T-cell (primary cell): ENCODE data around the gene CCN5. TPM values are rescaled to one million over a fixed set of nuclear protein-coding genes. Genes with fewer than 3 reads are reported as not detected.
"Not testable (repeated sequence)": the region's sequence is repeated elsewhere in the genome, so short reads cannot be mapped to it uniquely, and the experiment has no call there.

Experiments used
- ATAC-seq, 4 experiments: fragments of 200-7000 bp in 3 of 4; fragments of 150-1000 bp in 1 of 4; cut with Tn5 transposase; replicated peaks in 1 of 4; 1 replicate in 3 of 4; 2 replicates in 1 of 4; pipeline ENCODE4 v1.10.0; 2021; ENCODE audit warnings: moderate library complexity in 3 of 4, mild to moderate bottlenecking in 2 of 4, moderate number of reproducible peaks in 1 of 4
- CTCF ChIA-PET, 2 donors: fragments of 300-600 bp; sonication (Branson Sonifier 250); formaldehyde crosslinking; loops; one replicate each; lab custom pipeline; 2022; ENCODE audit warnings: antibody characterized with exemption in 2 of 2; lab: Charles Lee
- POLR2A ChIA-PET, 2 donors: fragments of 300-600 bp; sonication (Branson Sonifier 250); formaldehyde crosslinking; loops; one replicate each; lab custom pipeline; 2022; ENCODE audit warnings: antibody characterized with exemption in 2 of 2; lab: Charles Lee
- DNase-seq, 35 experiments: peaks; one replicate each; pipeline versions ENCODE4 v3.0.0 to v3.0.0-alpha.2; 2013 to 2023
- H3K27ac ChIP-seq: one replicate; pipeline ENCODE4 v1.5.1; 2013; ENCODE audit warnings: low read length
- H3K27me3 ChIP-seq, 2 experiments: replicated peaks in 1 of 2; 1 replicate in 1 of 2; 2 replicates in 1 of 2; pipeline versions ENCODE4 v1.6.1 to v1.7.0; 2013; ENCODE audit warnings: low read length in 1 of 2, mixed read lengths in 1 of 2; ENCODE audit not compliant: control insufficient read depth in 2 of 2, insufficient read depth in 2 of 2; ENCODE audit errors: extremely low read depth in 1 of 2
- H3K36me3 ChIP-seq, 2 donors: 1 replicate in 1 of 2; 2 replicates in 1 of 2; pipeline versions ENCODE4 v1.6.1 to v1.7.0; 2013; ENCODE audit warnings: low read length in 1 of 2; ENCODE audit not compliant: control insufficient read depth in 2 of 2, insufficient read depth in 1 of 2; ENCODE audit errors: extremely low read depth in 1 of 2
- H3K4me1 ChIP-seq, 2 experiments: 1 replicate in 1 of 2; 2 replicates in 1 of 2; pipeline versions ENCODE4 v1.6.1 to v1.7.0; 2013; ENCODE audit warnings: low read length in 2 of 2, mixed read lengths in 1 of 2; ENCODE audit not compliant: insufficient read depth in 2 of 2, control insufficient read depth in 1 of 2; ENCODE audit errors: extremely low read depth in 1 of 2
- H3K4me3 ChIP-seq, 2 donors: 1 replicate in 1 of 2; 2 replicates in 1 of 2; pipeline versions ENCODE4 v1.5.1 to v1.7.0; 2013; ENCODE audit warnings: mild to moderate bottlenecking in 2 of 2, low read length in 1 of 2, moderate library complexity in 1 of 2; ENCODE audit not compliant: control insufficient read depth in 1 of 2; ENCODE audit errors: extremely low read depth in 1 of 2
- H3K9me3 ChIP-seq: 2 replicates; pipeline ENCODE4 v1.7.0; 2013
- H3K27ac Mint-ChIP-seq, 2 donors: one replicate each; pipeline ENCODE4 v1.8.0; 2020 to 2021; ENCODE audit warnings: mild to moderate bottlenecking in 2 of 2, mixed read lengths in 2 of 2
- H3K27me3 Mint-ChIP-seq, 2 donors: one replicate each; pipeline ENCODE4 v1.8.0; 2021 to 2022; ENCODE audit warnings: mixed read lengths in 2 of 2
- H3K36me3 Mint-ChIP-seq: one replicate; pipeline ENCODE4 v1.8.0; 2021; ENCODE audit warnings: mixed read lengths
- H3K4me1 Mint-ChIP-seq, 3 donors: one replicate each; pipeline ENCODE4 v1.8.0; 2020 to 2022; ENCODE audit warnings: mixed read lengths in 3 of 3, mild to moderate bottlenecking in 1 of 3
- H3K4me3 Mint-ChIP-seq, 3 donors: one replicate each; pipeline ENCODE4 v1.8.0; 2020 to 2022; ENCODE audit warnings: mild to moderate bottlenecking in 3 of 3, mixed read lengths in 3 of 3, moderate library complexity in 3 of 3
- H3K9me3 Mint-ChIP-seq, 3 donors: one replicate each; pipeline ENCODE4 v1.8.0; 2020 to 2022; ENCODE audit warnings: mixed read lengths in 3 of 3
- WGBS: methylation state at CpG from one replicate; pipeline ENCODE4 v1.1.5; 2013; ENCODE audit warnings: missing lambda C conversion rate; ENCODE audit not compliant: insufficient coverage; 5-methylcytosine and 5-hydroxymethylcytosine counted together
- total RNA-seq, 35 experiments: library from RNA in 6 of 35; stranded (reverse) in 6 of 35; fragments of 120-200 nt in 1 of 35; gene quantifications; one replicate each; pipeline versions ENCODE4 v1.2.1 to v1.2.4 and lab custom pipeline; 2013 to 2026

Gene CCN5
- total RNA-seq, 5 donors from 2014 or later (not counting 1 experiment from before 2014, with no cell fraction given), result 0.13 to 0.41 (median 0.29) TPM; not detected in 2

GRCh38 chr20:44694159-44694558 is 21.0 kb upstream of the CCN5 start:
- ATAC-seq, result no peak
- CTCF ChIA-PET, result no interaction called here
- peaks cover 0 to 6% (median 0%) of the 10 kb centered on the region in 3 donors for H3K4me1 Mint-ChIP-seq

DNA sequence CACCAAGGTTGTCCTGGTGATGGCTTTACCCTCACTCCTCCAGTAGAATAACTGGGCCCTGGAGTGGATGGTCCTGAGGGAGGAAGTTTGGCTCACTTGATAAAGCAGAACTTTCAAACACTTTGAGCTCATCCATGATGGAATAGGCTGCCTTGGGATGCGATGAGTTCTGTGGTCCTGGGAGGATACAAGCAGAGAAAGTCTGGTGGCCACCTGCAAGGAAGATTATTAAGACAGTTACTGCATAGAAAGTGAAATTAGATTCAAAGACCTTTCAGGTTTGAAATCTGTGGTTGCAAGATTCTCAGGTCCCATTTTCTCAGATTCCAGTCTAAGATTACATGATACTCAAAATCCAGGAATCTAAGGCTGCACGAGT is 19.9 kb upstream of the CCN5 start:
- H3K36me3 Mint-ChIP-seq, result no peaks in the 10 kb centered on the region
- H3K36me3 ChIP-seq, result no peaks in the 10 kb centered on the region
- WGBS, result 43% methylated on average over 1 of the region's 2 CpGs
- H3K4me3 ChIP-seq, result no peak overlapping the region
- POLR2A ChIA-PET, result no interaction called here
- DNase-seq (no peak), ATAC-seq (no peak)
- no peaks in the 10 kb centered on the region for H3K9me3 ChIP-seq
- H3K4me1 Mint-ChIP-seq, result peaks cover 0 to 6% (median 0%) of the 10 kb centered on the region in 3 donors
- H3K4me3 Mint-ChIP-seq, result no peak overlapping the region
- no peaks in the 10 kb centered on the region for H3K27me3 Mint-ChIP-seq
- no peaks in the 10 kb centered on the region for H3K4me1 ChIP-seq
- H3K27me3 ChIP-seq, result no peaks in the 10 kb centered on the region
- no peak overlapping the region for H3K27ac Mint-ChIP-seq
- CTCF ChIA-PET, result interaction anchor here in 1 of 2 donors (0.6 kb wide), 1 partner anchor 358 kb away, joined by 12 read pairs; no protein-coding TSS in a partner anchor
- H3K27ac ChIP-seq, result no peak overlapping the region
- H3K9me3 Mint-ChIP-seq, result peaks cover 0 to 4% (median 0%) of the 10 kb centered on the region in 3 donors

More at GRCh38 chr20:44694159-44694558, 21.0 kb upstream of the CCN5 start:
- 100% methylated on average over 2 of the region's 4 CpGs for WGBS
- Mint-ChIP-seq H3K4me3 (no peak overlapping the region), H3K27me3 (no peaks in the 10 kb centered on the region), H3K9me3 (peaks cover 0 to 4% (median 0%) of the 10 kb centered on the region in 3 donors), H3K36me3 (no peaks in the 10 kb centered on the region), H3K27ac (no peak overlapping the region)
- Histone ChIP-seq H3K36me3 (no peaks in the 10 kb centered on the region), H3K4me1 (no peaks in the 10 kb centered on the region), H3K9me3 (no peaks in the 10 kb centered on the region), H3K4me3 (no peak overlapping the region), H3K27me3 (no peaks in the 10 kb centered on the region), H3K27ac (no peak overlapping the region)
- DNase-seq, result no peak
- POLR2A ChIA-PET, result no interaction called here

DNA sequence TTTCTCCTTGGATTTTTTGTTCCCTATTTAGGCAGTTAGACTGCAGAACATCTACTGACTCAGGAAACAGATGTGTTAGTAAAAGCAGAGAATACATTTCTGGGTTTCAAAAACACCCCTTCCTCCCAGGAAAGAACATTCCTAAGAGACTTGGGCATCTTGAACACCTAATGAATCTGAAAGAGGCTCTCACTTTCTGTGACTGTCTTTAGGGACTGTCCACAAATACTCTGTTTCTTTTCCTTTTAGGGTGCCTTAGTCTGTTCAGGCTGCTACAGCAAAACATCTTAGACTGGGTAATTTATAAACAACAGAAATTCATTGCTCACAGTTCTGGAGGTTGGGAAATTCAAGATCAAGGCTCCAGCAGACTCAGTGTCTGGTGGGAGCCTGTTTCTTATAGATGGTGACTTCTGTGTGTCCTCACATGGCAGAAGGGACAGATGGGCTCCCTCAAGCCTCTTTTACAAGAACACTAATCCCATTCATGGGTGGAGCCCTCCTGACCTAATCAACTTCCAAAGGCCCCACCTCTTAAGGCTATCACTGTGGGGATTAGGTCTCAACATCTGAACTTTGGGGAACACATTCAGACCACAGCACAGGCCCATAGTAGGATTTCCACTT is 19.4 kb upstream of the CCN5 start:
- no peaks in the 10 kb centered on the region for H3K36me3 Mint-ChIP-seq
- Histone ChIP-seq H3K9me3 (no peaks in the 10 kb centered on the region), H3K27ac (no peak overlapping the region), H3K27me3 (no peaks in the 10 kb centered on the region), H3K4me1 (no peaks in the 10 kb centered on the region), H3K36me3 (no peaks in the 10 kb centered on the region), H3K4me3 (no peak overlapping the region)
- no peak overlapping the region for H3K4me3 Mint-ChIP-seq
- H3K4me1 Mint-ChIP-seq, result peaks cover 0 to 6% (median 0%) of the 10 kb centered on the region in 3 donors
- no peak overlapping the region for H3K27ac Mint-ChIP-seq
- H3K9me3 Mint-ChIP-seq, result peaks cover 0 to 4% (median 0%) of the 10 kb centered on the region in 3 donors
- CTCF ChIA-PET, result interaction anchor here in 1 of 2 donors (0.6 kb wide), 1 partner anchor 358 kb away, joined by 12 read pairs; no protein-coding TSS in a partner anchor
- no peak for DNase-seq
- no peak for ATAC-seq
- H3K27me3 Mint-ChIP-seq, result no peaks in the 10 kb centered on the region
- POLR2A ChIA-PET, result no interaction called here

DNA sequence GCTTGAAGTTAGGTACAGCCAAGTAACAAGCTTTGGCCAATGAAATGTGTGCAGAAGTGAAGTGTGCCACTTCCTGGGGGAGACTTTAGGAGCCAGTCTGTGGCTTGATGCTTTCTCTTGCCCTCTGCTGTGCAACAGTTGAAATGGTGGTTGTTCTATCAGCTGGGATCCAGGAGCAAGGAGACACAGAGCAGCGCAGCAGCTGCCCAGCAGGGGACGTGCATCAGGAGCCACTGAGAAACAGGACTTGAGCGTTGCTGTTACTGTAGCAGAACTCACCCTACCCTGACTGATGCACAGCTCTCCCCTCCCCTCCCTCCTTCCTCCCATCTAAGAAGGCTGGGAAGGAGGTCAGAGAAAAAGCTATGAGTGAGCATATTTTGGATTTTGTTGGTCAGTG is 18.9 kb upstream of the CCN5 start:
- no CpG with 5 or more reads among the region's 3 CpGs for WGBS
- DNase-seq, result no peak
- H3K27me3 Mint-ChIP-seq, result no peaks in the 10 kb centered on the region
- Histone ChIP-seq H3K27me3 (no peaks in the 10 kb centered on the region), H3K4me3 (no peak overlapping the region), H3K9me3 (no peaks in the 10 kb centered on the region), H3K36me3 (no peaks in the 10 kb centered on the region), H3K4me1 (no peaks in the 10 kb centered on the region), H3K27ac (no peak overlapping the region)
- no peak overlapping the region for H3K4me3 Mint-ChIP-seq
- H3K27ac Mint-ChIP-seq, result no peak overlapping the region
- H3K9me3 Mint-ChIP-seq, result peaks cover 0 to 4% (median 0%) of the 10 kb centered on the region in 3 donors
- ChIA-PET POLR2A (no interaction called here), CTCF (no interaction called here)
- peaks cover 0 to under 1% (median 0%) of the 10 kb centered on the region in 3 donors for H3K4me1 Mint-ChIP-seq
- no peak for ATAC-seq
- no peaks in the 10 kb centered on the region for H3K36me3 Mint-ChIP-seq

- CTCF ChIA-PET, result interaction anchor here in 1 of 2 donors (0.6 kb wide), 1 partner anchor 79 kb away, joined by 3 read pairs; no protein-coding TSS in a partner anchor
- H3K27ac ChIP-seq, H3K4me3 ChIP-seq, DNase-seq, H3K27me3 Mint-ChIP-seq, H3K4me1 Mint-ChIP-seq, H3K36me3 Mint-ChIP-seq, H3K9me3 ChIP-seq, H3K4me1 ChIP-seq, ATAC-seq, H3K27ac Mint-ChIP-seq, H3K4me3 Mint-ChIP-seq, POLR2A ChIA-PET, H3K36me3 ChIP-seq, H3K9me3 Mint-ChIP-seq, H3K27me3 ChIP-seq: not testable (repeated sequence)
- WGBS, result 86% methylated on average over 2 of the region's 5 CpGs
Measured at GRCh38 chr20:44697041-44697440, 18.1 kb upstream of the CCN5 start.

DNA sequence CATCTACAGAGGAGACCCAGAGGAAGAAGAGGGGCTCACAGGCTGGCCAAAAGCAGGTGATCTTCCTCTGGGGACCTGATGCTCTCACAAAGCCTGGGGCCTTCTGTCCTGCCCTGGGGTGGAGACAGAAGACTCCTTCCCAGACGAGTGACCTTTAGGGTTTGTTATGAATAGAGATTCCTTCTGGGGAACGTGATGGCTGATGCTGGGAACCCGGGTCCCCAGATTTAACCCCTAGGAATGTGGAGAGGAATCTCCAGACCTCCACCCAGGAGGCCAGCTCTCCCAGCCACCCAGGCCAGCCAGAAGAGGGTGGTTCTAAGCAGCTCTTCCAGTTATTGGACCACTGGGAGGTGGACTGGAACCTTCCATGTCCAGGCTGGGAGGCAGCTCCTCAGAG is 16.8 kb upstream of the CCN5 start:
- H3K27me3 Mint-ChIP-seq, result no peaks in the 10 kb centered on the region
- ChIA-PET CTCF (no interaction called here), POLR2A (no interaction called here)
- H3K4me3 Mint-ChIP-seq, result no peak overlapping the region
- no peak overlapping the region for H3K27ac ChIP-seq
- DNase-seq (no peak), ATAC-seq (no peak)
- H3K4me1 ChIP-seq, result no peaks in the 10 kb centered on the region
- no peak overlapping the region for H3K27ac Mint-ChIP-seq
- no peaks in the 10 kb centered on the region for H3K36me3 Mint-ChIP-seq
- H3K27me3 ChIP-seq, result peaks cover 0 to 14% of the 10 kb centered on the region in 2 experiments
- no peaks in the 10 kb centered on the region for H3K4me1 Mint-ChIP-seq
- H3K36me3 ChIP-seq, result no peaks in the 10 kb centered on the region
- no CpG with 5 or more reads among the region's 3 CpGs for WGBS
- H3K9me3 ChIP-seq, result no peaks in the 10 kb centered on the region
- H3K4me3 ChIP-seq, result no peak overlapping the region
- no peaks in the 10 kb centered on the region for H3K9me3 Mint-ChIP-seq
